GM10847 (cell line): ENCODE results near the gene TXN2.
A peak's percentile ranks its signal among the peaks of the same experiment; 100 is the strongest.

ENCODE experiments used
- POLR2A ChIP-seq: IDR thresholded peaks from 2 replicates; pipeline ENCODE4 v1.6.1; 2011; ENCODE audit not compliant: insufficient read length; ENCODE audit errors: extremely low read depth

The TXN2 gene, protein sequence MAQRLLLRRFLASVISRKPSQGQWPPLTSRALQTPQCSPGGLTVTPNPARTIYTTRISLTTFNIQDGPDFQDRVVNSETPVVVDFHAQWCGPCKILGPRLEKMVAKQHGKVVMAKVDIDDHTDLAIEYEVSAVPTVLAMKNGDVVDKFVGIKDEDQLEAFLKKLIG

DNA sequence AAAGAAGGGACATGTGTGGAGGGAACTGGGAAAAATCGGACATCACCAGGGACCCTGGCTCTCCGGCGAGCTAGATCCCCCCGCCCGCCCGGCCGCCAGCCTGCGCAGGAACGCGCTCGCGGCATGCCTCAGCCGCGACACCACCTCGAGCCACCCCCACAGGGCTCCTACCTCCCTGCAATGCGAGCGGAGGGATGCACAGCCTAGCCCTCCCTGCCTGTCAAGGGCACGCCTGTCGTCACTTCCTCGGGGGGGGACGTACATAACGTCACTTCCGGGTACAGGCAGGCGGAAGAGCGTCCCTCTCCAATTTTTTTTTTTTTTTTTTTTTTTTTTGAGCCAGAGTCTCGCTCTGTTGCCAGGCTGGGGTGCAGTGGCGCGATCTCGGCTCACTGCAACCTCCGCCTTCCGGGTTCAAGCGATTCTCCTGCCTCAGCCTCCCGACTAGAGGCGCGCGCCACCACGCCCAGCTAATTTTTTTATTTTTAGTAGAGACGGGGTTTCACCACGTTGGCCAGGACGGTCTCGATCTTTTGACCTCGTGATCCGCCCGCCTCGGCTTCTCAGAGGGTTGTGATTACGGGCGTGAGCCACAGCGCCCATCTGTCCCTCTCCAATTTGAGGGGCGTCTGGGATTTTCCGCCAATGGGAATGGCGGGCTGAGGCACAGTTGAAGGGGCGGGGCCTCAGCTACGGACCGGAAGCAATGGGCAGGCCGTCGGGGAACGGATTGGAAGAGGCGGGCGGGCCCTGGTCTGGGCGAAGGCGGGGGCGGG is at the start of gene TXN2:
Gene TXN2 (minus strand): TSS at position 248 of the 776 bp plus-strand sequence. CDS start 803 bp downstream, outside the sequence.
- peak; percentile 90 for TF ChIP-seq POLR2A

DNA sequence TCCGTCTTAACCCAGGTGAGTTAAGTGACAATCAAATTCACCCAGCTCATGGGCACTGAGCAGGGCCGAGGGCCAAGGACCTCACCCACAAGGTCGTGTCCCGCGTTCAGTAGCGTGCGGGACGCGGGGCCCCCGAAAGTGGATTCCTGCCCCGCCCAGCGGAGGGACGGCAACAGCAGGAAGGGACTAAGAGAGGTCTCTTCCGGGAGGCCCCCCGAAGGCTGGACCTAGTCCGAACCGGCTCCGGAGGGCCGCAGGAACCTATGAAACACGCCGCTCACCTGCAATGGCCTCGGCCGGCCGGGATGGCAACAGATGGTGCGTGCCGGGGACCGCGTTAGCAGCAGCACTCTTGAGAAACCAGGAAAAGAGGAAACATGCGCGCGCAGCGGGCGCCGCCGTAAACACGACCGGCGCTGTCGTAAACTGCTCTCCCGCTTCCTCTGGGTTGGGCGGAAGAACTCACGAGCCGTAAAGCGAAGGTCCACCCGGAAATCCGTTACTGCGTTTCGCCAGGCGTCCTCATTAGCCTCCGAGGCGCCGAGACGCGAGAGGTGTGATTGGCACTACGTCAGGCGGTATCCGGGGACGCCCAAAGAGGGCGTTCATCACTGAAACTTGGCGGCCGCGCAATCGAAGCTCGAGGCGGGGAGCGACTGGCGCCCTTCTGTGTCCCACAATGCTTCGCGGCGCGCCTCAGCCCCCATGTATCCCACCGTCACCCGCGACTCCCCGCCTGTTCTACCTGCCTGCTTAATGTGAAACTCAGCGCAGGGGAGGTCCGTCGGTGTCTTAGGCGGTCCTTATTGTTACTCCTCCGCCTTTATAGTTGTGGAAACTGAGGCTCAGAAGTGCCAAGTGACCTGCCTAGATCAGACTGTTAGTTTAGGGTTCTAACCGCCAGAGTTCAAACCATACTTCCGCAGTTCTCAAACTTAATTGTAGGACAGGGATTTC is 47.6 kb upstream of the TXN2 start, which contains the start of gene EIF3D:
Gene EIF3D (minus strand): TSS at position 372 of the 957 bp plus-strand sequence. CDS start 3,045 bp downstream, outside the sequence.
- TF ChIP-seq POLR2A: peak; percentile 88

DNA sequence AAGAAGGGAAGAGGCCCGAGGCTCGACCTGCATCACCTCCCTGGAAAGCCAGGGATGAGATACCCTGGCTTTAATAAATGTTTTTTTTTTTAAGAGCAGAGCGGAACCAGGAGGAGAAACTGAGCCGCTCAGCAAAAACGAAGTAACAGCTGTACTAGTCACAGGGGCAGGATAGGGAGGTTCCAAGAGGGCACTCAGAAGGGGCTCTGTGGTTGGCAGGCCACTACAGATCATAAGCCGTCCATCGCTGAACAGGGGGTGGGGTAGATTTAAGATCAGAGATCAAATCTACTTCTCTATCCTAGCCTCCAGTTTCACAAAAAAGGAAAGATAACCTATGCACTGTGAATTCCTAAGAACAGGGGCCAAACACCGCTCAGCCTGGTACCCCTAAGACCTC is 46.9 kb upstream of the TXN2 start:
- no peak for TF ChIP-seq POLR2A

DNA sequence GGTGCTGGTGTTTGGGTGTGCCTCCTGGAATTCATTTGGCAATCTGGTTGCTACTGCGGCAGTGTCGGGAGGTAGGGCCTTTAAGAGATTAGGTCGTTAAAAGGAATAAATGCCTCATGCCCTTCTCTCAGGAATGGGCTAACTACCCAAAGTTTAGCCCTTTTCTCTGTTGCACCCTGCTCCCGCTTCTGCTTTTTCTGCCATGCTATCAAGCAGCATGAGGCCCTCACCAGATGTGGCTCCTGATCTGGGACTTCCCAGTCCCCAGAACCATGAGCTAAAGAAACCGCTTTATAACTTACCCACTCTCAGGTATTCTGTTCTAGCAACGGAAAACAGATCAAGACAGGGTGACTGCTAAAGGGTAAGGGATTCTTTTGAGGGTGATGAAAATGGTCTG is 41.2 kb upstream of the TXN2 start:
- TF ChIP-seq POLR2A: no peak

DNA sequence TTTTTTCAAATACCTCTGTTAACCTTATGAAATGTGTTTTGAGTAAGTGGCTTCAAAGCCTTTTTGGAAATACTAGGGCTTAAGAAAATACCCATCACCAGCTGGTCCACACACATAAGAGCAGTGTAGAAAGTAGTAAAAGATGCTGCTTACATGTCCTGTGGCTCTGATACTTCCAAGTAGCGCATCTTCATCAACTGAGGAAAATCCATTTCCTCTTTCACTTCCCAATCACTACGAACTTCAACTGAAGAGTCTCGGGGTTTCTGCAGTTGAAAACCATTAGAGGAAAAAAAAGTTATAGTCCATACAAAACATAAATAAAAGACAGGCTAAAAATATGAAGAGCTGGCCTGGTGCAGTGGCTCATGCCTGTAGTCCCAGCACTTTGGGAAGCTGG is 39.0 kb upstream of the TXN2 start:
- no peak for TF ChIP-seq POLR2A

DNA sequence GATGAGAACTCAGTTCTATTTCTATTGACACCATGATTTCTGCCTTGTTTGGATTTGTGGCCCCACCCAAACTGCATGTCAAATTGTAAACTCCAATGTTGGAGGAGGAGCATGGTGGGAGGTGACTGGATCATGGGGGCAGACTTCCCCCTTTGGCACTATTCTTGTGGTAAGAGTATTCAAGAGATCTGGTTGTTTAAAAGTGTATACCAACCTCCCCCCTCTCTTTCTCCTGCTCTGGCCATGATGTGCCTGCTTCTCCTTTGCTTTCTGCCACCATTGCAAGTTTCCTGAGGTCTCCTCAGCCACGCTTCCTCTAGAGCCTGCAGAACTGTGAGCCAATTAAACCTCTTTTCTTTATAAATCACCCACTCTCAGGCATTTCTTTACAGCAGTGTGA is 33.3 kb upstream of the TXN2 start:
- TF ChIP-seq POLR2A: no peak

DNA sequence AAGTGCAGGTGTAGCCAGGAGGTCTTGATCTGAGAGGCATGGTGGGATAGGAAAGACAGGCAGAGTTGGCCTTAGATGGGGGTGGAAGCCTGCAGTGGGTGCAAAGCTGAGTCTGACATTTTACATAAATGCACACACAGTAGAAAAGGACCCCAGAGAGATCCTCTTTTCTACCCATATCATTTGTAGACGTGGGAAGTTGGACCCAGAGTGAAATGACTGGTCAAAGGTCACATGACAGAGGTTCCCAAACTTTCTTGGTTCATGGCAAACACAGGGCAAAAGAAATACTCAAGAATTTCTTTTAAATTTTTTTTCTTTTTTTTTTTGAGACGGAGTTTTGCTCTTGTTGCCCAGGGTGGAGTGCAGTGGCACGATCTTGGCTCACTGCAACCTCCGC is 31.6 kb upstream of the TXN2 start:
- no peak for TF ChIP-seq POLR2A

DNA sequence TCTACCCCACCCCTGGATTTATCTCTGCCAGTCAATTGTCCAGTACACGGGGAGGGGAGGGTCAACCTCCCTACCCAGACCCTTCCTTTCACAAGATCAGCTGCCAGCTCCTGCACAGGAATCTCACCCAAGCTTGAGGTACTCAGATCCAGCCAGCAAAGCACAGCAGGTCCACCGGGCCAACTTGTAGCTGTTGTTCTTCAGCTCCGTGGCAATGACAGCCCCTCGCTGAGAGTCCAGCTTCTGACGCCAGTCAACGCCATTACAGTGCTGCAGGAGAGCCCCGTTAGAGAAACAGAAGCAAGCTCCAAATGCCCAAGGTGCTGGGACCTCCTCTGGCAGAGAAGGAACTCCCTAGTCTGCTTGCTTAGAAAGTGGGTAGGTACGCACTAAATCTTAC is 30.9 kb upstream of the TXN2 start:
- TF ChIP-seq POLR2A: no peak

DNA sequence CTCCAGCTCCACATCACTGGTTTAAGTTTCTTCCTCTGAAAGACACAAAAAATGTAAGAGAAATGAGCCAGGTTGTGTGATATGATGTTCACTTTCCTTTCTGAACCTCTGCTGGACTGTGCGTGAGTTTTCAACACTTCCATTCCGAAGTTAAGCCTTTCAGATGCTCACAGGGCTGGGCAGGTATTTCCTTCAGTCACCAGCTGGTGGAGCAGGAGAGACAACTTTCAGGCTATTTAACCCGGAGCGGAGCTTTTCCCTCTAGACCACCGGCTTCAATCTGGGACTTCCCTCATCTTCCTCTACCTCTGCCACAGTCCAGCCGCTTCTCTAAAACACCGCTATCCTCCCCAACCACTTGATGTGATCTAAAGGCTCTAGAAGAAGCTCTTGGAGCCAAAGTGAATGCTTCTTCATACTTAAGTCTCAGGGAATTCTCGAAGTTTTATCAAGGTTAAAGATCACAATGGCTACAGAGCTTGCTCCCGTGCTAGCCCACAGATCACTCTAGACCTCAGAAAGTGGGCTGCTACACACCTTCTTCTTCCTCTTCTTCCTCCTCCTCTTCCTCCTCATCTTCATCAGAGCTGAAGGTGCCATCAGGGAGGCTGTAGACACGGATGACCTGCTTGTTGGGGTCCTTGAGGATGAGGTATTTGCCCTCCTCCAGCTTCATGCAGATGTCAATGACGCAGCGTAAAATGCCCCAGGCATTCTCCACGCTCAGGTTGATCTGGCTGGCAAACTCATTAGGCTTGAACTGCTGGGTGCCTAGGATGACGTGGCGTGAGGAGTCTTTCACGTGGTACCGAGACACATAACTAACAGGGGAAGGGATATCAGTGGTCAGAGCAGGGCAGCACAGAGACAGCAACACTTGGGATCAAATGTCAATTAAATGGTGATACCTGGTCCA is 29.8 kb upstream of the TXN2 start:
- no peak for TF ChIP-seq POLR2A

DNA sequence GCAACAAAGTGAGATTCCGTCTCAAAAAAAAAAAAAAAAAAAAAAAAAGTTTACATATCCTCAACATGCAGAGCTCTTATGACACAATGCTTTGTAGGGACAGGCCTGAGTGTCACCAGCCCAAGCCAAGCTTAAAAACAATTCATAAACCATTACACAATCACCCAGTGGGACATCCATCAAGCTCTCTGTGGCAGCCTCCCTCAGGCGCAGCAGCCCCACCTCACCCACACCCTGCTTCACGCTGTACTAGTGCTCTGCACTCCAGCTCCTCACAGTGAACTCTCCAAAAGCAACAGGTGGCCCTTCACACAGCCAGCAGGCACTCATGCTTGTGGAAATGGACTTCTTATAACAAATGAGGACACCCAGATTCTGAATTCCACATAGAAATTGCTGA is 28.9 kb upstream of the TXN2 start:
- no peak for TF ChIP-seq POLR2A

DNA sequence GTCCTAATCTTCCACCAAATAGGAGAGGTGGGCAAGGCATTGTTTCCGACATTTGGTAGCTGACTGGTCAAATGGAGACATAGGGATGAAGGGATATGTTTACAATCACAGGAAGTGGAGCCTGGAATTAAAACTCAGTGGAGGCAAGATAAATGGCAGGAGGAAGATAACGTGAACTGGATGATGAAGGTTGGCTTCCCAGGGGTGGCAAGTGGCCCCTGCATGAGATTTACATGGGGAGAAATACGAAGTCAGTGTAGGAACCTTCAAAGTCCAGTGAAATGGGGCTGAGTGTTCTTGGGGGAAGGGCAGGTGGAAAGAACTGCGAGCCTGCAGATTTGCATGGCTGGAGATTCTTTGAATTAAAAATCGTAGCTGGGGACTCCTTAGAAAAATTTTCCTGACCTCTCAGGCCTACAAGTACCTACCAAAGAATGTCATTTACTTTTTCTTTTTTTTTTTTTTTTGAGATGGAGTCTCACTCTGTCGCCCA is 26.1 kb upstream of the TXN2 start:
- no peak for TF ChIP-seq POLR2A

DNA sequence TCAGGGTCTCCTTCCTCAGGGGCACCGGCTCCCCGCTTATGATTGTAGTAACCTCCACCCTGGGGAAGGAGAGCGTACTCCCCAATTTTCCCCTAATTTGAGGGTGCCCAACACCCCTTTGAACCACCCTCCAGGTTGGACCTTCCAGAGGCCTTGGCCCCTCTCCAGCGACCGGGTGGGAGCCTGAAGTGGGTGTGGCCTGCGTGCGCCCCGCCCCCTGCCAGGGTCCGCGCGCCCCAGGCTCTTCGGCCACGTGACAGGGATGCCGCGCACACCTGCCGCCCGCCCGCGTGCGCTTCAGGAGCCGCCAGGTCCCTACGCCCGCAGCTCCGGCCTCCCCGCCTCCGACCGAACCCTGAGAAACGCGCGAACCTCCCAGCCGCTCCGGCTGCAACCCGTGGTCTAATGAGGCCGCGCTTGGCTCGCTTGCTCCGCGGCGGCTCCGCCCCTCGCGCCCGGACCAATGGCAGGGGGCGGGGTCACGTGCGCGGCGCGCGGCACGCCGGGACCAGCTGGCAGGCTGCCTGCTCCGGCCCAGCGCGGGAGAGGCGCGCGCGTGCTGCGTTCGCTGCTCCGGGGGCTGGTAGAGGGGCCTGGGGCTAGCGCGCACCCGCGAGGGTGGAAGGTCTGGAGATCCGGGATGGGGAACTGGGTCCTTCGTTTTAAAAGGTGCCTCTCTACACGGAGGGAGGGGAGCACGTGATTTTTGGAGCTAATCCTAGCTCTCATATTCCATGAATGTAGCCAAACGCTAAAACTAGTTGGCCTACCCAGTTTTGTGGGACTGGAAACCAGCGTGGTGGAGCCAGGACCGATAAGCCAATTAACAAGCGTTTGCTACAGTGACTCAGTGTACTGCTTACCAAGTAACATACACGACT is 25.4 kb upstream of the TXN2 start, which contains the start of gene FOXRED2:
Gene FOXRED2 (minus strand): TSS at position 404 of the 881 bp plus-strand sequence. CDS start 618 bp downstream, outside the sequence.
- peak; percentile 85 for TF ChIP-seq POLR2A

DNA sequence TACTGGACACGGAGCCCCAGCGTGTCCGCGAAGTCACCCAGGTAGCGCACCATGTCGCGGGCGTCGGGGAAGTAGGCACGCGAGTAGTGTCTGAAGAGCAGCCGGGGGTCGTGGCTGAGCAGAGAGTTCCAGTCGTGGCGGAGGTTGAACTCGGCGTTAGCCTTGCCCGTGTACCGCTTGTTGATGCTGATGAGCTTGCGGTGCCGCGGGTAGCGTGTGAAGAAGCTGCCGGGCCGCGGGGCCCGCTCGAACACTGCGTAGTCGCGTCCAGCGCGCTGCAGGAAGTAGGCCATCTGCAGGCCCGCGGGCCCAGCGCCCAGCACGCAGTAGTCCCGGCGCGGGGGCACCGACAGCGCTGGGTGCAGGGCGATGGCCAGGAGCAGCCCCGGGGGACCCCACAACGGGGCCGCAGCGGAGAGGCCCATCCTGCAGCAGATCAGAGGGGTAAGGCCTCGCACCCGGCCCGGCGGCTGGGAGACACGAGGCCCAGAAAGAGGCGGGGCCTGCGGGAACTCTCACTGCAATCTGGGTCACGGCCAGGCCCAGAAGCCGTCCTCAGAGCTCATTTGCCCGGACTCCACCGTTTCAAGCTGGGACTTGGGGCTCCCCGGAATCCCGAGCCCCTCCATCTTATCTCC is 24.7 kb upstream of the TXN2 start:
- TF ChIP-seq POLR2A: no peak
